GM12875 (cell line): ENCODE results near the gene CDH4.

ENCODE experiments used
- H3K4me3 ChIP-seq: one replicate; pipeline ENCODE4 v1.5.1; 2011; ENCODE audit warnings: low read depth, low read length, control low read depth
- CTCF ChIP-seq: IDR thresholded peaks from 2 replicates; pipeline ENCODE4 v1.5.1; 2011; ENCODE audit warnings: low read depth, mild to moderate bottlenecking, control low read depth, inconsistent platforms, low read length, moderate library complexity, borderline replicate concordance; ENCODE audit not compliant: insufficient read depth

Gene CDH4

GRCh38 chr20:61546641-61547040 is 294.6 kb downstream of the CDH4 start:
- TF ChIP-seq CTCF, result no peak
- H3K4me3 ChIP-seq, result no peak overlapping the region

GRCh38 chr20:61548069-61548468 is 296.0 kb downstream of the CDH4 start:
- H3K4me3 ChIP-seq, result no peak overlapping the region
- TF ChIP-seq CTCF, result no peak

- H3K4me3 ChIP-seq, result no peak overlapping the region
- TF ChIP-seq CTCF, result no peak
These were observed 297.8 kb downstream of the CDH4 start for GRCh38 chr20:61549865-61550264.

GRCh38 chr20:61551401-61551800 is 299.3 kb downstream of the CDH4 start:
- no peak for TF ChIP-seq CTCF
- no peak overlapping the region for H3K4me3 ChIP-seq

- H3K4me3 ChIP-seq, result no peak overlapping the region
- no peak for TF ChIP-seq CTCF
These were observed 302.6 kb downstream of the CDH4 start for GRCh38 chr20:61554617-61555016.

GRCh38 chr20:61555566-61555965 is 303.5 kb downstream of the CDH4 start:
- no peak for TF ChIP-seq CTCF
- no peak overlapping the region for H3K4me3 ChIP-seq

GRCh38 chr20:61556111-61556510 is 304.1 kb downstream of the CDH4 start:
- TF ChIP-seq CTCF, result no peak
- no peak overlapping the region for H3K4me3 ChIP-seq
